Measurements from ENCODE around the gene RNU6-9.

DNA sequence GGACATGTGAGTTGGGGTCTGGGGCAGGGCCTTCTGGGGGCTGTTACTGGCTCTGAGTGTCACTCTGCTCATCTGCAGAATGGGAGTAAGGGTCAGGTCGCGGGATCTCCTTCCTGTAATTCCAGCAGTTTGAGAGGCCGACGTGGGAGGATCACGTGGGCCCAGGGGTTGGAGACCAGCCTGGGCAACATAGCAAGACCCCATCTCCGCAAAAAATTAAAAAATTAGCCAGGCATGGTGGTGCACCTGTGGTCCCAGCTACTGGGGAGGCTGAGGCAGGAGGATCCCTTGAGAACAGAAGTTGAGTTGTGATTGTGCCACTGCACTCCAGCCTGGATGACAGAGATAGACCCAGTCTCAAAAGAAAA lies 36.6 kb downstream of the RNU6-9 start:
- no peak for TF ChIP-seq CTCF (IDR thresholded peaks at IDR 0.05)
- no peak for TF ChIP-seq POLR2AphosphoS5 (IDR thresholded peaks at IDR 0.05)

All from gastroesophageal sphincter (tissue), 3 donors.